RWPE2 (cell line): ENCODE measurements around the gene SPRED2.

Experiments
- ATAC-seq: fragments of 200-7000 bp; cut with Tn5 transposase; 3 replicates; pipeline ENCODE4 v1.9.1; 2021; ENCODE audit warnings: low read depth
- DNase-seq: peaks from one replicate; pipeline ENCODE4 v3.0.0-alpha.2; 2020; ENCODE audit warnings: low spot score
- H3K27ac ChIP-seq: fragments of 450-650 bp; 2 replicates; pipeline ENCODE4 v1.5.1; 2017; ENCODE audit warnings: mild to moderate bottlenecking; ENCODE audit not compliant: poor library complexity, severe bottlenecking
- H3K27me3 ChIP-seq: fragments of 250-450 bp; sonication (Bioruptor Pico); 2 replicates; pipeline ENCODE4 v1.5.1; 2021; ENCODE audit warnings: mild to moderate bottlenecking, moderate library complexity; ENCODE audit not compliant: insufficient read depth, poor library complexity, severe bottlenecking
- H3K36me3 ChIP-seq: fragments of 250-450 bp; sonication (Bioruptor Pico); 2 replicates; pipeline ENCODE4 v1.5.1; 2020; ENCODE audit warnings: low read depth, mild to moderate bottlenecking, moderate library complexity
- H3K4me1 ChIP-seq: fragments of 250-450 bp; sonication (Bioruptor Pico); 2 replicates; pipeline ENCODE4 v1.5.1; 2021; ENCODE audit warnings: mild to moderate bottlenecking, moderate library complexity; ENCODE audit not compliant: insufficient read depth, poor library complexity, severe bottlenecking
- H3K4me3 ChIP-seq: fragments of 250-450 bp; sonication (Bioruptor Pico); 2 replicates; pipeline ENCODE4 v1.5.1; 2021; ENCODE audit warnings: mild to moderate bottlenecking, moderate library complexity; ENCODE audit not compliant: severe bottlenecking
- H3K9me3 ChIP-seq: fragments of 250-450 bp; sonication (Bioruptor Pico); 2 replicates; pipeline ENCODE4 v1.5.1; 2021; ENCODE audit warnings: mild to moderate bottlenecking, moderate library complexity; ENCODE audit not compliant: severe bottlenecking
- TF ChIP-seq, protein P1 (sequence below): fragments of 450-650 bp; IDR thresholded peaks from one replicate; pipeline ENCODE4 v1.5.1; 2017; ENCODE audit warnings: mild to moderate bottlenecking, moderate library complexity; ENCODE audit not compliant: poor library complexity, severe bottlenecking

The SPRED2 gene

DNA sequence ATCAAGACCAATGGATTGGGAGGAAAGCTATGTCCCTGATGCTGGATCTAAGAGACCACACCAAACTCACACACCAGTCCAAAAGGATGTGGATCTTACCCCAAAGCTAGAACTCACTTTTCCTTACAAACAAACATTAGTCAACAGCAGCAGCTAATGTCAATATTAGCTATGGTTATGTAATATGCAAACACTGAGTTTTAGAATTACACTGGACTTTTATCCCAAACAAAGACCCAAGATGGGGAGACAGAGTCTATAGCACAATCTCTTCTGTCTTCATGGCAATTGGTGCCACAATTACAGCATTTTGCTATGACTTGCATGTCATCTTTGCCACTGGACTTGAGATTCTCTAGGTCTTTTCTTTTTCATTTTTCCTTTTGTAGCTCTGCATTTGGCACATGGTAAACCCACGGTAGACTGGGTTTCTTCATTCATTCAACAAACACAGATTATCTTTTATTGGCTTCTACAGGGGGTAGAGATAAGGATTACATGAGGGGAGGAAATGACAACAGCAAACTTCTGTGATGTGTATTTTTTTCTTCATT, 59.0 kb downstream of the SPRED2 start:
- Histone ChIP-seq H3K4me1 (peaks cover 46% of the 10 kb centered on the region), H3K9me3 (no peaks in the 10 kb centered on the region), H3K36me3 (peaks cover 3% of the 10 kb centered on the region), H3K4me3 (no peak overlapping the region), H3K27me3 (no peaks in the 10 kb centered on the region), H3K27ac (no peak overlapping the region)
- no peak for DNase-seq
- ATAC-seq, result no peak
- TF ChIP-seq, protein P1, sequence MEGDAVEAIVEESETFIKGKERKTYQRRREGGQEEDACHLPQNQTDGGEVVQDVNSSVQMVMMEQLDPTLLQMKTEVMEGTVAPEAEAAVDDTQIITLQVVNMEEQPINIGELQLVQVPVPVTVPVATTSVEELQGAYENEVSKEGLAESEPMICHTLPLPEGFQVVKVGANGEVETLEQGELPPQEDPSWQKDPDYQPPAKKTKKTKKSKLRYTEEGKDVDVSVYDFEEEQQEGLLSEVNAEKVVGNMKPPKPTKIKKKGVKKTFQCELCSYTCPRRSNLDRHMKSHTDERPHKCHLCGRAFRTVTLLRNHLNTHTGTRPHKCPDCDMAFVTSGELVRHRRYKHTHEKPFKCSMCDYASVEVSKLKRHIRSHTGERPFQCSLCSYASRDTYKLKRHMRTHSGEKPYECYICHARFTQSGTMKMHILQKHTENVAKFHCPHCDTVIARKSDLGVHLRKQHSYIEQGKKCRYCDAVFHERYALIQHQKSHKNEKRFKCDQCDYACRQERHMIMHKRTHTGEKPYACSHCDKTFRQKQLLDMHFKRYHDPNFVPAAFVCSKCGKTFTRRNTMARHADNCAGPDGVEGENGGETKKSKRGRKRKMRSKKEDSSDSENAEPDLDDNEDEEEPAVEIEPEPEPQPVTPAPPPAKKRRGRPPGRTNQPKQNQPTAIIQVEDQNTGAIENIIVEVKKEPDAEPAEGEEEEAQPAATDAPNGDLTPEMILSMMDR, result no peak

DNA sequence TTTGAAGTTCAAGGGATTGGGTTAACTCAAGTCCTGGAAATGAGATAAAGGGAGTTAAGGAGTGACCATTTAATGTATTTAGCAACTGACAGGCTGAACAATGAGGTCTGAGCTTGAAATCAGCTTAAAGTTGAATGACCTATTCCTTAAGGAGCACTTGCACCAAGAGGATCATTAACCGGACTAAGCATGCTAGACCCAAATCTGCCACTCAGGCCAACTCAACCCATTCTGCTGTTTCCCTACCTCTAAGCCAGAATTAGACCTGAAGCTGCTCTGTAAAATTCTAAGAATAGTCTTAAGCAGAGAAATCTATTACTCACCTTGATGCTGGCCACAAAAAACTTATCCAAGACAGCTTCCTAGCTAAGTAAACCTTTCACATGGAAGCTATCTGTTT, 59.8 kb downstream of the SPRED2 start:
- Histone ChIP-seq H3K9me3 (no peaks in the 10 kb centered on the region), H3K4me3 (no peak overlapping the region), H3K4me1 (peaks cover 46% of the 10 kb centered on the region), H3K27ac (no peak overlapping the region), H3K36me3 (peaks cover 3% of the 10 kb centered on the region), H3K27me3 (no peaks in the 10 kb centered on the region)
- DNase-seq (no peak), ATAC-seq (no peak)
- TF ChIP-seq, protein P1, result no peak

DNA sequence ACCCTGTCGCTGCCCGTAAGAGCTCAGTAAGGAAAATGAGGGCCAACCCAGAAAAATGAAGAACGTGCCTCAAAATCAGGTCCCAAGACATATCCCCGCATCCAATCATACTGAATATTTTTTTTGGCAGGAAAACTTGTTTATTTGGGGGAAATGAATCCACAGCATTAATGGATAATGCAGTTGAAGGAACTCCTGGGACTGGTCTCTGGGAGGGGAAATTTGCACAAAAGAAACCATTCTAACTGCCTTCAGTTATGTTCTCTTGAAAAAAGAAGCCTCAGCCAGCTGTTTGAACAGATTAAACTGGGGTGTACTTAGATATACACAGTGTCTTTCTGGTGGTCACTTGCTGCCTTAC, 61.3 kb downstream of the SPRED2 start:
- Histone ChIP-seq H3K4me3 (no peak overlapping the region), H3K9me3 (no peaks in the 10 kb centered on the region), H3K27ac (no peak overlapping the region), H3K36me3 (no peaks in the 10 kb centered on the region; the same call in 1 of the 2 replicates), H3K4me1 (peaks cover 50% of the 10 kb centered on the region), H3K27me3 (no peaks in the 10 kb centered on the region)
- DNase-seq (no peak), ATAC-seq (no peak)
- TF ChIP-seq, protein P1, result no peak

DNA sequence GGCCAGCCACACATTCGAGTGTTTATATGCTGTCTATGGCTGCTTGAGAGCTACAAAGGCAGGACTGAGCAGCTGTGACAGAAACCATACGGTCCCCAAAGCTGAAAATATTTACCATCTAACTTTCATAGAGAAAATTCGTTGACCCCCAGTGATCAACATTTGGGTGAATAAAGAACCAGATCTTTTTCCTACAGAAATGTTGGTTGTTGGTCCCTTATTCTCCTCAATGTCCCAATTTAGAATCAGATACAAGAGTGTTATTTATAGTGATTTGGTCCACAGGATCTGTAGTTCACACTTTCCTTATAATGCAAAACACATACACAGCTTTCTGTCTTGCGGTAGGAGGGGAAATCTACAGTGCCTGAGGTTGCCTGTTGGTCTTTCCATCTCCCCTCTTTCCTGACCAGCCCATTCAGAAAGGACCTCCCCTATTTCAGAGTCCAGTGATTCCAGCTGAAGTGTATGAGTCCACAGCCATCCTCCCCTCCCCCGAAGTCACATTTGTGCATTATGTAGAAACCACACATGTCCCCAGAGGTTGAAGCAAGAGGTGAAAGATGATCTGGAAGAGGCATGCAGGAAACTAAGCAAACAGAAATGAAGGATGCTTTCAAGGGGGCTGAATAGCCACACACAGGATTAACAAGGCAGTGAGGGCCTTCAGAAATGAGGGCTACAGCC, 61.9 kb downstream of the SPRED2 start:
- Histone ChIP-seq H3K36me3 (no peaks in the 10 kb centered on the region; the same call in 1 of the 2 replicates), H3K4me3 (no peak overlapping the region), H3K9me3 (no peaks in the 10 kb centered on the region), H3K4me1 (peaks cover 56% of the 10 kb centered on the region), H3K27ac (no peak overlapping the region), H3K27me3 (no peaks in the 10 kb centered on the region)
- TF ChIP-seq, protein P1, result no peak
- ATAC-seq, result no peak
- DNase-seq, result no peak

DNA sequence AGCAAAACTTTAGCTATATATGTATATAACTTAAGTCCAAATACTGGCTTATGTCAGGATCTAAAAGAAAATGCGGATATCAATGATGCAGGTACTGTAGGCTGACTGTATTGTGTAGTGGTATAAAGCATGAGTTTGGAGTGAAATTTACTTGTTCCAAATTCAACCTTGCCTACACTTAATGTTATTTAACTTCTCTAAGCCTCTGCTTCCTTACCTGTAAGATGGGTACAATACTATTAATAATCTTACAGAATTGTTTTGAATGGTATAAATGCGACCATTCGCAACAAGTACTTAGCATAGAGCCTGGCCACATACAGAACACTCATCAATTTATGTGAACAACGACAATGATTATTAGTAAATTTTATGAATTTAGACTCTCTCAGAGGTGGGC, 62.4 kb downstream of the SPRED2 start:
- TF ChIP-seq, protein P1, result no peak
- no peak for DNase-seq
- Histone ChIP-seq H3K9me3 (no peaks in the 10 kb centered on the region), H3K27ac (no peak overlapping the region), H3K4me3 (no peak overlapping the region), H3K27me3 (no peaks in the 10 kb centered on the region), H3K36me3 (no peaks in the 10 kb centered on the region; the same call in 1 of the 2 replicates), H3K4me1 (peaks cover 59% of the 10 kb centered on the region)
- no peak for ATAC-seq
